AG10803 (cell line): Measurements from ENCODE around the gene SH3RF3.

Experiments used
- DNase-seq: peaks from one replicate; pipeline ENCODE4 v3.0.0; 2010; ENCODE audit warnings: low read depth
- H3K4me3 ChIP-seq: 2 replicates; pipeline ENCODE4 v1.5.1; 2011; ENCODE audit warnings: mild to moderate bottlenecking, low read length, control low read depth
- CTCF ChIP-seq: conservative IDR thresholded peaks from 2 replicates; pipeline ENCODE4 v1.5.1; 2011; ENCODE audit warnings: mild to moderate bottlenecking, low read length, control low read depth, inconsistent platforms

Gene SH3RF3

GRCh38 chr2:109341355-109342255 lies 212.6 kb downstream of the SH3RF3 start:
- DNase-seq, result no peak
- no peak for TF ChIP-seq CTCF
- H3K4me3 ChIP-seq, result no peak overlapping the region

GRCh38 chr2:109342256-109342850 lies 213.3 kb downstream of the SH3RF3 start:
- TF ChIP-seq CTCF, result no peak
- no peak overlapping the region for H3K4me3 ChIP-seq
- no peak for DNase-seq

GRCh38 chr2:109342930-109343329 lies 213.9 kb downstream of the SH3RF3 start:
- DNase-seq, result no peak
- TF ChIP-seq CTCF, result no peak
- no peak overlapping the region for H3K4me3 ChIP-seq

- no peak for TF ChIP-seq CTCF
- H3K4me3 ChIP-seq, result no peak overlapping the region
- no peak for DNase-seq
These were observed 214.5 kb downstream of the SH3RF3 start for GRCh38 chr2:109343460-109343859.

- DNase-seq, result no peak
- no peak overlapping the region for H3K4me3 ChIP-seq
- no peak for TF ChIP-seq CTCF
These were observed 215.3 kb downstream of the SH3RF3 start for GRCh38 chr2:109344270-109344805.

- H3K4me3 ChIP-seq, result no peak overlapping the region
- no peak for TF ChIP-seq CTCF
- DNase-seq, result no peak
These were observed 216.1 kb downstream of the SH3RF3 start for GRCh38 chr2:109345091-109345490.
